ENCODE results near the gene MYT1.

MYT1 gene

DNA sequence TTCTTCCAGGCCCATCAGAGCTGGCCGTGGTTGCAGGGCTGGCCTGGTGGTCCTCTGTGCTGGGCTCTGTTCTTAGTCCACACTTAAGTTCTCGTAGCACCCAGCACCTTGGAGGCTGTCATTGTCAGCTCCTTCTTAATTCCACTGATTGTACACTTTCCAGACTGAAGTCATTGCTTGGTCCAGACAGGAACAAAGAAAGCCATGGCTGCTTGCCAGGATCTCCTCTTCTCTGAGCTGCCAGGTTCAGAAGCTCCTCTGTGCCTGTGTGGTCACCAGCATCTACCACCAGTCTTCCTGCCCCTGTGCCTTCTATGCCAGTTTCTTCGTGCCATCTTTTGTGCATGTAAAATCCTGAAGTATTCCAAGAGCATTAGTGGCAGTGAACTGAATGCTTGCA lies 51.8 kb downstream of the MYT1 start:
- no peak for DNase-seq (ENCODE audit: low read depth)
- H3K4me3 ChIP-seq (ENCODE audit: low read length) = no peak overlapping the region
- TF ChIP-seq, protein P1, sequence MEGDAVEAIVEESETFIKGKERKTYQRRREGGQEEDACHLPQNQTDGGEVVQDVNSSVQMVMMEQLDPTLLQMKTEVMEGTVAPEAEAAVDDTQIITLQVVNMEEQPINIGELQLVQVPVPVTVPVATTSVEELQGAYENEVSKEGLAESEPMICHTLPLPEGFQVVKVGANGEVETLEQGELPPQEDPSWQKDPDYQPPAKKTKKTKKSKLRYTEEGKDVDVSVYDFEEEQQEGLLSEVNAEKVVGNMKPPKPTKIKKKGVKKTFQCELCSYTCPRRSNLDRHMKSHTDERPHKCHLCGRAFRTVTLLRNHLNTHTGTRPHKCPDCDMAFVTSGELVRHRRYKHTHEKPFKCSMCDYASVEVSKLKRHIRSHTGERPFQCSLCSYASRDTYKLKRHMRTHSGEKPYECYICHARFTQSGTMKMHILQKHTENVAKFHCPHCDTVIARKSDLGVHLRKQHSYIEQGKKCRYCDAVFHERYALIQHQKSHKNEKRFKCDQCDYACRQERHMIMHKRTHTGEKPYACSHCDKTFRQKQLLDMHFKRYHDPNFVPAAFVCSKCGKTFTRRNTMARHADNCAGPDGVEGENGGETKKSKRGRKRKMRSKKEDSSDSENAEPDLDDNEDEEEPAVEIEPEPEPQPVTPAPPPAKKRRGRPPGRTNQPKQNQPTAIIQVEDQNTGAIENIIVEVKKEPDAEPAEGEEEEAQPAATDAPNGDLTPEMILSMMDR (IDR thresholded peaks at IDR 0.05; ENCODE audit: insufficient read depth, low read depth, low read length, missing control alignments) = no peak

DNA sequence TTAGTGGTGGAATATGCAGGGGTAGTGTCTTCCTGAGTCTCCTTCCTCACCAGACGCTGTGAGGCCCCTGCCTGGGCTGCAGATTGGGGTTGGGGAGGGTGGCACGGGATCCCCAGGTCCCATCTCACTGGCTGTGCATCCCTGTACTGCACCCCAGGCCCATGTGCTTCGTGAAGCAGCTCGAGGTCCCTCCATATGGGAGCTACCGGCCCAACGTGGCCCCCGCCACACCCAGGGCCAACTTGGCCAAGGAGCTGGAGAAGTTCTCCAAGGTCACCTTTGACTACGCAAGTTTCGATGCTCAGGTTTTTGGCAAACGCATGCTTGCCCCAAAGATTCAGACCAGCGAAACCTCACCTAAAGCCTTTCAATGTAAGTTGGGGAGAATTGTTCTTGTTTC lies 52.7 kb downstream of the MYT1 start:
- no peak for DNase-seq (ENCODE audit: low read depth)
- no peak overlapping the region for H3K4me3 ChIP-seq (ENCODE audit: low read length)

DNA sequence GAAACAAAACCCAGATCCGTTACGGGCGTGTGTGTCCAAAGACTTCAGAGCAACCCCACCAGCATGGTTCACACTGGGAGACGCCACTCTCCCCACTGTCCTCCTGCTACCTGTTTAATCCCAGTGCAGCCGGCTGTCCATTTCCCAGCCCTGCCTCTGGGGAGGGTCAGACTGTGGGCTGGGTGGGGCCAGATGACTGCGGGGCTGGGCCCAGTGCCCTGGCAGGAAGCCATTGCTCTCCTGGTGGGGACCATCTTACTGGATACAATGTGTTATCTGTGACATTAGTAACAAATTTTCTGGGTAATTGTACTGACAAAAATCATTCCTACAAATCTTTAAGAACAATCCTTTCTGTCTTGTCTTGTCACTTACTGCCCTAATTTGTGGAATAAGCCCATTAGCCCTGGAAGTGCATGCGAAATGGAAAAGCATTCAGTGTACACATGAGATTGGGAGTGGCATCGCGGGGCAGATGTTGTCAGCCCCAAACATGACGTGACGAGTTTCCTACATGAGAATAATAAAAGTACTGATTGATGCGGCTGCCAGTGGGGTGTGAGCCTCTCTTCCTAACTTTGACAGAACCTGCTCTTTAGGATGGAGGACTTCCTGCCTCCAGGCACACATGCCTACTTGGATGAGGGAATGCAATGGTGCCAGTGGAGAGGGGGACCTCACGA lies 53.4 kb downstream of the MYT1 start:
- DNase-seq (ENCODE audit: low read depth) = peak; percentile 45
- H3K4me3 ChIP-seq (ENCODE audit: low read length) = no peak overlapping the region
- TF ChIP-seq, protein P1 (IDR thresholded peaks at IDR 0.05; ENCODE audit: insufficient read depth, low read depth, low read length, missing control alignments) = no peak

More for the DNA sequence above, 52.7 kb downstream of the MYT1 start:
- TF ChIP-seq, protein P1 (IDR thresholded peaks at IDR 0.05; ENCODE audit: insufficient read depth, low read depth, low read length, missing control alignments) = no peak

DNA sequence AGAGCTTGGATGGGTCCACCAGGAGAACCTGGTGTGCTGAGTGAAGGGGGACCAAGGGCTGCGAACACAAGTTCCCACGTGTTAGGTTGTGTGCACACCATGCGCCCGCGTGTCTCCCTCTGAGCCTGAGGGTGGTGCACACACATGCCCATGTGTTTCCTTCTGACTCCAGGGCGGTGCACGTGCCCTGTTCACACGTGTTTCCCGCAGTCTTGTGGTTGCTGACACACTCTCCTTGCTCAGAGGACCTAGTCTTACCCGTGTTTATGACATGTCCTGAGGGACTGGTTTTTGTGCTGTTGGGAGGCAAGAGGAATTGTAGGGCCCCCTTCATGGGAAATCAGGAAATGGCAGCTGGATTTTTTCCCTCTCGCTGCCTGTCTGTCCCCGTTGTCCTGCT lies 55.0 kb downstream of the MYT1 start:
- TF ChIP-seq, protein P1 (IDR thresholded peaks at IDR 0.05; ENCODE audit: insufficient read depth, low read depth, low read length, missing control alignments) = no peak
- no peak overlapping the region for H3K4me3 ChIP-seq (ENCODE audit: low read length)
- DNase-seq (ENCODE audit: low read depth) = peak; percentile 20

DNA sequence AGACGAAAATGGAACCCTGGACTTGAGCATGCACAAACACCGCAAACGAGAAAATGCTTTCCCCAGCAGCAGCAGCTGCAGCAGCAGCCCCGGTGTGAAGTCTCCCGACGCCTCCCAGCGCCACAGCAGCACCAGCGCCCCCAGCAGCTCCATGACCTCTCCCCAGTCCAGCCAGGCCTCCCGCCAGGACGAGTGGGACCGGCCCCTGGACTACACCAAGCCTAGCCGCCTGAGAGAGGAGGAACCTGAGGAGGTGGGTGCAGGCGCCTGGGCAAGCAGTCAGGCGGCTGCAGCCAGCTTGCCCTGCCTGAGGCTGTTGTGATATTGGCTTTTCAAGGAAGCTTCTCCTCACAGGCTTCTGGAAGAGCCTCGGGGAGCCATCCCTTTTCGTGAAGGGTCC lies 55.5 kb downstream of the MYT1 start:
- TF ChIP-seq, protein P1 (IDR thresholded peaks at IDR 0.05; ENCODE audit: insufficient read depth, low read depth, low read length, missing control alignments) = no peak
- no peak for DNase-seq (ENCODE audit: low read depth)
- no peak overlapping the region for H3K4me3 ChIP-seq (ENCODE audit: low read length)

DNA sequence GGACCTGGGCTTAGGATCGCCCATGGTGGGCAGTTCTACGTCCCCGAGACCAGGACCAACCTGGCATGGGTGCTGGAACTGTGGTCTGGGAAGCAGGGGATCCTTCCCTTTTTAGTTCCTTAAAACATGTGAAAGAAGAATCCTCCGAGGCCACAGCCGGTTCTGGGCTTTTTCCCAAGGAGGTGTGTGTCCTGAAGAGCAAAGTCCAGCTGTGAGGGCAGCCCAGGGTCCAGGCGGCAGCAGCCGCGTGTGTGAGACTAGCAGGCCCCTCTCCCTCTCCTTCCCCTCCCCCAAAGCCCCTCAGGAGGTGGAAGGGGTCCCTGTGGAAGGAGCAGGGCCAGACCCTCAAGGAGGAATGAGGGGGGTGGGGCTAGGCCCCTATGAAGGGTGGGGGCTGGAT lies 56.2 kb downstream of the MYT1 start:
- no peak overlapping the region for H3K4me3 ChIP-seq (ENCODE audit: low read length)
- TF ChIP-seq, protein P1 (IDR thresholded peaks at IDR 0.05; ENCODE audit: insufficient read depth, low read depth, low read length, missing control alignments) = no peak
- DNase-seq (ENCODE audit: low read depth) = no peak

DNA sequence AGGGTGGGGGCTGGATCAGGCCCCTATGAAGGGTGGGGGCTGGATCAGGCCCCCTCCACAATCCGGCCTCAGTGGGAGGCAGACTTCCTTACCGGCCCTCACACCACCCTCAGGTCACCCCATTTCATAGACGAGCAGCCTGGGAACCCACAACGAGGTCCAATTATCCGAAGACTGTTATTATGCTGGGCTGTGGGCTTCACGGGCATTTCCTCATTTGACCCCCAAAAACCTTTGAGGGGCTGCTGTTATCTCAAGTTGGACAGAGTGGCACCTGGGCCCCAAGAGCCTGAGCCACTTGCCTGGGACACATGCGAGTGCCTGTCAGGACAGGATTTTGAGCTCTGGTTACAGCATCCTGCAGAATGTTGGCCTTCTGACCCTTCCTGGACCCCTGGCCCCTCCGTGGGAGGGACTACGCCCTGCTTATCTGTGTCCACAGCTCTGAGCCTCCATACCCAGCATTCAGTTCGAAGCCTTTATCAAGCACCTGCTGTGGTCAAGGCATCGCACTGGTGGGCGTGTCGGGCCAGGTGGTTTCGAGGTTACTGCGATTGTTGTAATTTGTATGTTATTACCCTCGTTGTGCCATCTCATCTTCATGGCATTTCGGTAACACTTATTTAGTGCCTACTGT lies 56.8 kb downstream of the MYT1 start:
- TF ChIP-seq, protein P1 (IDR thresholded peaks at IDR 0.05; ENCODE audit: insufficient read depth, low read depth, low read length, missing control alignments) = no peak
- no peak overlapping the region for H3K4me3 ChIP-seq (ENCODE audit: low read length)
- DNase-seq (ENCODE audit: low read depth) = no peak
